BLaER1 (cell line): ENCODE data around the gene PRMT1.

ENCODE experiments used
- H3K27ac ChIP-seq: shearing (Covaris generic); formaldehyde crosslinking; 2 replicates; pipeline ENCODE4 v1.8.1; 2022
- H3K27me3 ChIP-seq: shearing (Covaris generic); formaldehyde crosslinking; 2 replicates; pipeline ENCODE4 v1.8.1; 2022
- H3K36me3 ChIP-seq: shearing (Covaris generic); formaldehyde crosslinking; 2 replicates; pipeline ENCODE4 v1.8.1; 2022
- H3K4me1 ChIP-seq: shearing (Covaris generic); formaldehyde crosslinking; 2 replicates; pipeline ENCODE4 v1.8.1; 2022
- H3K4me2 ChIP-seq: shearing (Covaris generic); formaldehyde crosslinking; 2 replicates; pipeline ENCODE4 v1.8.1; 2022
- H3K4me3 ChIP-seq: shearing (Covaris generic); formaldehyde crosslinking; 2 replicates; pipeline ENCODE4 v1.8.1; 2022
- H3K9ac ChIP-seq: shearing (Covaris generic); formaldehyde crosslinking; 2 replicates; pipeline ENCODE4 v1.8.1; 2022
- H3K9me3 ChIP-seq: shearing (Covaris generic); formaldehyde crosslinking; 2 replicates; pipeline ENCODE4 v1.8.1; 2022
- H4K20me1 ChIP-seq: shearing (Covaris generic); formaldehyde crosslinking; 2 replicates; pipeline ENCODE4 v1.8.1; 2022
- Cebpa-rat ChIP-seq: shearing (Covaris generic); IDR thresholded peaks from 2 replicates; pipeline ENCODE4 v1.8.1; 2022

PRMT1 gene

GRCh38 chr19:49657493-49658138 lies 19.5 kb upstream of the PRMT1 start:
- Histone ChIP-seq H3K27ac (no peak overlapping the region), H3K9ac (no peak overlapping the region), H3K9me3 (no peaks in the 10 kb centered on the region), H3K4me3 (no peak overlapping the region), H3K4me1 (no peaks in the 10 kb centered on the region), H3K36me3 (peaks cover 99% of the 10 kb centered on the region), H4K20me1 (peaks cover 78% of the 10 kb centered on the region), H3K27me3 (no peaks in the 10 kb centered on the region), H3K4me2 (no peak overlapping the region)
- TF ChIP-seq Cebpa-rat, result no peak

GRCh38 chr19:49658139-49658517 lies 18.9 kb upstream of the PRMT1 start:
- Histone ChIP-seq H3K9me3 (no peaks in the 10 kb centered on the region), H3K4me1 (peaks cover 1% of the 10 kb centered on the region), H3K36me3 (peaks cover 99% of the 10 kb centered on the region), H3K4me3 (no peak overlapping the region), H3K4me2 (no peak overlapping the region), H3K9ac (no peak overlapping the region), H4K20me1 (peaks cover 78% of the 10 kb centered on the region), H3K27me3 (no peaks in the 10 kb centered on the region), H3K27ac (no peak overlapping the region)
- no peak for TF ChIP-seq Cebpa-rat

- Histone ChIP-seq H4K20me1 (peaks cover 79% of the 10 kb centered on the region), H3K36me3 (peaks cover 95% of the 10 kb centered on the region), H3K4me3 (no peak overlapping the region), H3K27ac (no peak overlapping the region), H3K9me3 (no peaks in the 10 kb centered on the region), H3K4me2 (no peak overlapping the region), H3K4me1 (peaks cover 8% of the 10 kb centered on the region), H3K27me3 (no peaks in the 10 kb centered on the region), H3K9ac (no peak overlapping the region)
- TF ChIP-seq Cebpa-rat, result no peak
Observed at GRCh38 chr19:49658566-49659442, 18.3 kb upstream of the PRMT1 start.

- Histone ChIP-seq H3K36me3 (peaks cover 78% of the 10 kb centered on the region), H3K4me1 (peaks cover 12% of the 10 kb centered on the region), H3K4me2 (no peak overlapping the region), H3K9ac (no peak overlapping the region), H3K9me3 (no peaks in the 10 kb centered on the region), H3K4me3 (no peak overlapping the region), H3K27me3 (no peaks in the 10 kb centered on the region), H4K20me1 (peaks cover 77% of the 10 kb centered on the region), H3K27ac (no peak overlapping the region)
- no peak for TF ChIP-seq Cebpa-rat
Observed at GRCh38 chr19:49660338-49660961, 16.6 kb upstream of the PRMT1 start.

GRCh38 chr19:49662011-49662410 lies 15.1 kb upstream of the PRMT1 start:
- Histone ChIP-seq H3K4me3 (no peak overlapping the region), H4K20me1 (peaks cover 63% of the 10 kb centered on the region), H3K27ac (no peak overlapping the region), H3K27me3 (no peaks in the 10 kb centered on the region), H3K9ac (0 out of 2 replicates have a peak overlapping the region, but pooled peaks have one; percentile 93), H3K4me2 (no peak overlapping the region), H3K9me3 (no peaks in the 10 kb centered on the region), H3K4me1 (peaks cover 21% of the 10 kb centered on the region), H3K36me3 (peaks cover 63% of the 10 kb centered on the region)
- no peak for TF ChIP-seq Cebpa-rat

- Histone ChIP-seq H3K27ac (no peak overlapping the region), H3K4me1 (peaks cover 27% of the 10 kb centered on the region), H3K4me2 (peak overlapping the region; percentile 93), H3K9me3 (no peaks in the 10 kb centered on the region), H4K20me1 (peaks cover 63% of the 10 kb centered on the region), H3K27me3 (no peaks in the 10 kb centered on the region), H3K4me3 (peak overlapping the region; percentile 72; the same call in 1 of the 2 replicates), H3K9ac (peak overlapping the region; percentile 93), H3K36me3 (peaks cover 61% of the 10 kb centered on the region)
- TF ChIP-seq Cebpa-rat, result no peak
Observed at GRCh38 chr19:49663224-49663623, 13.8 kb upstream of the PRMT1 start.

GRCh38 chr19:49664171-49665035 lies 12.7 kb upstream of the PRMT1 start:
- Histone ChIP-seq H3K4me2 (peak overlapping the region; percentile 93), H3K27ac (peak overlapping the region; percentile 82), H3K4me3 (peak overlapping the region; percentile 72), H3K27me3 (no peaks in the 10 kb centered on the region), H3K4me1 (peaks cover 27% of the 10 kb centered on the region), H3K9ac (peak overlapping the region; percentile 93), H4K20me1 (peaks cover 55% of the 10 kb centered on the region), H3K36me3 (peaks cover 61% of the 10 kb centered on the region), H3K9me3 (no peaks in the 10 kb centered on the region)
- TF ChIP-seq Cebpa-rat, result no peak

- H3K9ac ChIP-seq, result peak overlapping the region; percentile 93
- H4K20me1 ChIP-seq, result peaks cover 50% of the 10 kb centered on the region
- H3K4me1 ChIP-seq, result peaks cover 27% of the 10 kb centered on the region
- H3K4me3 ChIP-seq, result peak overlapping the region; percentile 72
- H3K4me2 ChIP-seq, result peak overlapping the region; percentile 93
- peak overlapping the region; percentile 82 for H3K27ac ChIP-seq
- H3K27me3 ChIP-seq, result no peaks in the 10 kb centered on the region
- no peak for TF ChIP-seq Cebpa-rat
- H3K9me3 ChIP-seq, result no peaks in the 10 kb centered on the region
- peaks cover 61% of the 10 kb centered on the region for H3K36me3 ChIP-seq
Observed at GRCh38 chr19:49665036-49665350, 12.1 kb upstream of the PRMT1 start.

GRCh38 chr19:49665351-49666119 lies 11.5 kb upstream of the PRMT1 start, which contains the start of the genes BCL2L12 and IRF3:
Gene BCL2L12, plus strand, starts transcription at chr19:49665933. Its CDS starts 760 bp downstream, at chr19:49666693.
Gene IRF3, minus strand, starts transcription at chr19:49665857. Its CDS starts 1,019 bp downstream, at chr19:49664838.
- H3K4me3 ChIP-seq, result peak within 1 kb of the TSS; percentile 72
- H3K36me3 ChIP-seq, result peaks cover 61% of the 10 kb centered on the region
- H3K27me3 ChIP-seq, result no peaks in the 10 kb centered on the region
- peak within 1 kb of the TSS; percentile 99 for H3K4me2 ChIP-seq
- peak within 1 kb of the TSS; percentile 93 for H3K9ac ChIP-seq
- H3K4me1 ChIP-seq, result peaks cover 27% of the 10 kb centered on the region
- H4K20me1 ChIP-seq, result peaks cover 45% of the 10 kb centered on the region
- H3K27ac ChIP-seq, result peak within 1 kb of the TSS; percentile 82
- no peaks in the 10 kb centered on the region for H3K9me3 ChIP-seq
- no peak for TF ChIP-seq Cebpa-rat
